Measurements from ENCODE around the gene NOXA1.
"Not testable (repeated sequence)": the region's sequence is repeated elsewhere in the genome, so short reads cannot be mapped to it uniquely, and the experiment has no call there.

NOXA1 gene

DNA sequence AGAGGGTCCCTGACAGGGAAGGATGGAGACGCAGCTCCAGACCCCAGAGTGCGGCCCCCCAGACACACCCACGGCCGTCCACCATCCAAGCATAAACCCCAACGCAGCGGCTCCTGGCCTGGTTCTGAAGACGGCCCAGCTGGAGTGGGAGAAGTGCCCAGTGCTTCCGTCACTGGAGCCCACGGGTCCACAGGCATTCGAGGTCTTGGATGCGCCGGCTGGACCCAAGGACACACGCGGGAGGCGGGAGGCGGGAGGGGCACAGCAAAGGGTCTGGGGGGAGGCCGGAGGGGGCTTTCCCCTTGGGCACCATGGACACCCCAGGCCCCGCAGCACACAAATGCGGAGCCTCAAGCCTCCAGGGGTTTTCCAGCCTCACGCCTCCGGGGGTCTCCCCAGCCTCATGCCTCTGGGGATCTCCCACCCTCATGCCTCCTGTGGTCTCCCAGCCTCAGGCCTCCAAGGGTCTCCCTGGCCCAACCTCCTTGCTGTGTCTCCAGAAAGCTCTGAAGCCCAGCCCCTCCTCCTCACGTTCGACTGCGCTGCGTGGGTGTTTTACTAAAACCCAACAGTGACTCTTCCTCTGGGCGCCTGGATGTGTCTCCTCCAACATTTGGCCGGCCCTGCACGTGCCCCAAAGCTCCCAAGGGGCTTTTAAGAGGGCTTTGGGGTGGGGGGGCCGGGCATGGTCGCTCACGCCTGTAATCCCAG, 15.4 kb upstream of the NOXA1 start:
- H3K14ac ChIP-seq (ENCODE audit: low read length): peak overlapping the region; percentile 97
- peak overlapping the region; percentile 17 for H4K8ac ChIP-seq (ENCODE audit: low read depth, low read length)
- H3K4me1 ChIP-seq (ENCODE audit: control insufficient read depth in 2 of 2, insufficient read depth in 1 of 2, low read depth in 1 of 2, low read length in 2 of 2): peaks cover 10 to 15% of the 10 kb centered on the region in 2 donors
- peak overlapping the region; percentile 65 for H3K4me2 ChIP-seq (ENCODE audit: insufficient read depth, low read length, poor library complexity, severe bottlenecking)
- peaks cover 0 to 5% (median 0%) of the 10 kb centered on the region in 3 experiments for H3K27me3 ChIP-seq (ENCODE audit: control insufficient read depth in 3 of 3, insufficient read depth in 3 of 3, low read depth in 1 of 3, low read length in 3 of 3)
- peak overlapping the region; percentile 58 for H2BK12ac ChIP-seq (ENCODE audit: low read length)
- peak overlapping the region; percentile 75 for H2BK5ac ChIP-seq (ENCODE audit: low read length)
- peak overlapping the region; percentile 65 for H3K23ac ChIP-seq (ENCODE audit: low read depth, low read length, poor library complexity)
- peak overlapping the region; percentile 96 for H2BK15ac ChIP-seq (ENCODE audit: low read length)
- no peak overlapping the region for H3K4me3 ChIP-seq (ENCODE audit: low read length in 2 of 2)
- peak overlapping the region; percentile 97 for H3K18ac ChIP-seq (ENCODE audit: low read length)
- H3K4ac ChIP-seq (ENCODE audit: low read length): no peak overlapping the region
- no peak overlapping the region for H3K9ac ChIP-seq (ENCODE audit: low read depth, low read length, poor library complexity)
- WGBS, 2 donors (ENCODE audit: extremely low coverage in 2 of 2, insufficient read length in 2 of 2, insufficient replicate concordance in 1 of 2): no CpG with 5 or more reads among the region's 31 CpGs
- H3K9me3 ChIP-seq (replicated peaks in 1 of 2; ENCODE audit: control insufficient read depth in 2 of 2, insufficient read depth in 1 of 2, low read depth in 1 of 2, low read length in 2 of 2): no peaks in the 10 kb centered on the region
- peak overlapping the region; percentile 90 for H2AFZ ChIP-seq (ENCODE audit: low read length)
- no peak for DNase-seq (ENCODE audit: low spot score)
- H2AK5ac ChIP-seq (ENCODE audit: low read depth, low read length): peak overlapping the region; percentile 99
- peak overlapping the region; percentile 85 for H4K91ac ChIP-seq (ENCODE audit: low read depth, low read length, poor library complexity)
- H2BK120ac ChIP-seq (ENCODE audit: low read depth, low read length): peak overlapping the region; percentile 61
- H3K79me1 ChIP-seq (ENCODE audit: low read depth, low read length): peaks cover 9% of the 10 kb centered on the region
- no peak overlapping the region for H3K27ac ChIP-seq (replicated peaks; ENCODE audit: low read length)
- no peaks in the 10 kb centered on the region for H3K36me3 ChIP-seq (replicated peaks in 1 of 2; ENCODE audit: control insufficient read depth in 2 of 2, insufficient read depth in 2 of 2, low read length in 2 of 2)

- no CpG with 5 or more reads among the region's 24 CpGs for WGBS, 2 donors (ENCODE audit: extremely low coverage in 2 of 2, insufficient read length in 2 of 2, insufficient replicate concordance in 1 of 2)
- no peak overlapping the region for H4K8ac ChIP-seq (ENCODE audit: low read depth, low read length)
- H3K9me3 ChIP-seq (replicated peaks in 1 of 2; ENCODE audit: control insufficient read depth in 2 of 2, insufficient read depth in 1 of 2, low read depth in 1 of 2, low read length in 2 of 2): no peaks in the 10 kb centered on the region
- peaks cover 9% of the 10 kb centered on the region for H3K79me1 ChIP-seq (ENCODE audit: low read depth, low read length)
- H3K4ac ChIP-seq (ENCODE audit: low read length): no peak overlapping the region
- no peaks in the 10 kb centered on the region for H3K36me3 ChIP-seq (replicated peaks in 1 of 2; ENCODE audit: control insufficient read depth in 2 of 2, insufficient read depth in 2 of 2, low read length in 2 of 2)
- H2BK12ac ChIP-seq (ENCODE audit: low read length): no peak overlapping the region
- H2BK120ac ChIP-seq (ENCODE audit: low read depth, low read length): no peak overlapping the region
- H3K27me3 ChIP-seq (ENCODE audit: control insufficient read depth in 3 of 3, insufficient read depth in 3 of 3, low read depth in 1 of 3, low read length in 3 of 3): peaks cover 0 to 3% (median 0%) of the 10 kb centered on the region in 3 experiments
- H2BK5ac ChIP-seq (ENCODE audit: low read length): peak overlapping the region; percentile 2
- no peak overlapping the region for H2BK15ac ChIP-seq (ENCODE audit: low read length)
- H2AFZ ChIP-seq (ENCODE audit: low read length): no peak overlapping the region
- H3K9ac ChIP-seq (ENCODE audit: low read depth, low read length, poor library complexity): no peak overlapping the region
- no peak overlapping the region for H3K14ac ChIP-seq (ENCODE audit: low read length)
- no peak overlapping the region for H3K18ac ChIP-seq (ENCODE audit: low read length)
- H3K23ac ChIP-seq (ENCODE audit: low read depth, low read length, poor library complexity): no peak overlapping the region
- H2AK5ac ChIP-seq (ENCODE audit: low read depth, low read length): peak overlapping the region; percentile 20
- no peak overlapping the region for H3K4me3 ChIP-seq (ENCODE audit: low read length in 2 of 2)
- no peak overlapping the region for H3K27ac ChIP-seq (replicated peaks; ENCODE audit: low read length)
- no peak overlapping the region for H4K91ac ChIP-seq (ENCODE audit: low read depth, low read length, poor library complexity)
- no peak overlapping the region for H3K4me2 ChIP-seq (ENCODE audit: insufficient read depth, low read length, poor library complexity, severe bottlenecking)
- no peak for DNase-seq (ENCODE audit: low spot score)
- peaks cover 10 to 15% of the 10 kb centered on the region in 2 donors for H3K4me1 ChIP-seq (ENCODE audit: control insufficient read depth in 2 of 2, insufficient read depth in 1 of 2, low read depth in 1 of 2, low read length in 2 of 2)
These were observed 14.4 kb upstream of the NOXA1 start for GRCh38 chr9:137408651-137409405.

- Histone ChIP-seq H2AK5ac (ENCODE audit: low read depth, low read length) (no peak overlapping the region), H3K14ac (ENCODE audit: low read length) (no peak overlapping the region), H3K4me1 (ENCODE audit: control insufficient read depth in 2 of 2, insufficient read depth in 1 of 2, low read depth in 1 of 2, low read length in 2 of 2) (peaks cover 10 to 15% of the 10 kb centered on the region in 2 donors), H3K27me3 (ENCODE audit: control insufficient read depth in 3 of 3, insufficient read depth in 3 of 3, low read depth in 1 of 3, low read length in 3 of 3) (peaks cover 0 to 3% (median 0%) of the 10 kb centered on the region in 3 experiments), H3K9me3 (replicated peaks in 1 of 2; ENCODE audit: control insufficient read depth in 2 of 2, insufficient read depth in 1 of 2, low read depth in 1 of 2, low read length in 2 of 2) (no peaks in the 10 kb centered on the region), H4K8ac (ENCODE audit: low read depth, low read length) (no peak overlapping the region), H3K9ac (ENCODE audit: low read depth, low read length, poor library complexity) (no peak overlapping the region), H3K4ac (ENCODE audit: low read length) (no peak overlapping the region), H3K4me2 (ENCODE audit: insufficient read depth, low read length, poor library complexity, severe bottlenecking) (no peak overlapping the region), H3K18ac (ENCODE audit: low read length) (no peak overlapping the region), H3K23ac (ENCODE audit: low read depth, low read length, poor library complexity) (no peak overlapping the region), H3K36me3 (replicated peaks in 1 of 2; ENCODE audit: control insufficient read depth in 2 of 2, insufficient read depth in 2 of 2, low read length in 2 of 2) (no peaks in the 10 kb centered on the region), H3K79me1 (ENCODE audit: low read depth, low read length) (peaks cover 9% of the 10 kb centered on the region), H2BK120ac (ENCODE audit: low read depth, low read length) (no peak overlapping the region), H3K4me3 (ENCODE audit: low read length in 2 of 2) (no peak overlapping the region), H2AFZ (ENCODE audit: low read length) (no peak overlapping the region), H4K91ac (ENCODE audit: low read depth, low read length, poor library complexity) (no peak overlapping the region), H2BK12ac (ENCODE audit: low read length) (no peak overlapping the region), H2BK5ac (ENCODE audit: low read length) (peak overlapping the region; percentile 39), H3K27ac (replicated peaks; ENCODE audit: low read length) (no peak overlapping the region), H2BK15ac (ENCODE audit: low read length) (no peak overlapping the region)
- no CpG with 5 or more reads among the region's 11 CpGs for WGBS, 2 donors (ENCODE audit: extremely low coverage in 2 of 2, insufficient read length in 2 of 2, insufficient replicate concordance in 1 of 2)
- no peak for DNase-seq (ENCODE audit: low spot score)
These were observed 13.7 kb upstream of the NOXA1 start for GRCh38 chr9:137409515-137409914.

DNA sequence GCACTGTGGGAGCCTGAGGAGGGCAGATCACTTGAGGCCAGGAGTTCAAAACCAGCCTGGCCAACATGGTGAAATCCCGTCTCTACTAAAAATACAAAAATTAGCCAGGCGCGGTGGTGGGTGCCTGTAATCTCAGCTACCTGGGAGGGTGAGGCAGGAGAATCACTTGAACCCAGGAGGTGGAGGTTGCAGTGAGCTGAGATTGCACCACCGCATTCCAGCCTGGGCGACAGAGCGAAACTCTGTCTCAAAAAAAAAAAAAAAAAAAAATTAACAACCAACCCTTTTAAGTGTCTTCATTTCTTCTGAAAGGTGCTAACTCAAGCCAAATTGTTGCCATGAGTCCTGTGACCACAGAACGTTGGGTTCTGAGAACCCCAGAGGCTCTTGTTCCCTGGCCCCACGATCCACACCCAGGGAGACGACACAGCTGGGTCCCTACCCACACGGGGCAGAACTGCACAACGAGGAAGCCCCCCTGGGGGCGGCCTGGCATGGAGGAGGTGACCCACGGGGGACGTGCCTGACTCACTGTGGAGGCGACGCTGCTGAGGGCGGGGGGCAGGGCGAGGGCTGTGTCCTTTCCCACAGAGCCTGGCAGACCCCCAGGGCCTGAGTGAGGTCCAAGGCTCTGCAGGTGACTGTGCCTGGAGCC, 12.8 kb upstream of the NOXA1 start:
- not testable (repeated sequence) for H3K9me3 ChIP-seq (replicated peaks in 1 of 2; ENCODE audit: control insufficient read depth in 2 of 2, insufficient read depth in 1 of 2, low read depth in 1 of 2, low read length in 2 of 2); DNase-seq (ENCODE audit: low spot score); H2BK5ac ChIP-seq (ENCODE audit: low read length); H2AFZ ChIP-seq (ENCODE audit: low read length); H3K79me1 ChIP-seq (ENCODE audit: low read depth, low read length); H3K4ac ChIP-seq (ENCODE audit: low read length); H3K18ac ChIP-seq (ENCODE audit: low read length); H2BK12ac ChIP-seq (ENCODE audit: low read length); H3K4me3 ChIP-seq (ENCODE audit: low read length in 2 of 2); H3K23ac ChIP-seq (ENCODE audit: low read depth, low read length, poor library complexity); H3K27ac ChIP-seq (replicated peaks; ENCODE audit: low read length); H4K8ac ChIP-seq (ENCODE audit: low read depth, low read length); H2BK120ac ChIP-seq (ENCODE audit: low read depth, low read length); H3K9ac ChIP-seq (ENCODE audit: low read depth, low read length, poor library complexity); H4K91ac ChIP-seq (ENCODE audit: low read depth, low read length, poor library complexity); H3K36me3 ChIP-seq (replicated peaks in 1 of 2; ENCODE audit: control insufficient read depth in 2 of 2, insufficient read depth in 2 of 2, low read length in 2 of 2); H2AK5ac ChIP-seq (ENCODE audit: low read depth, low read length); H3K4me2 ChIP-seq (ENCODE audit: insufficient read depth, low read length, poor library complexity, severe bottlenecking); H3K27me3 ChIP-seq (ENCODE audit: control insufficient read depth in 3 of 3, insufficient read depth in 3 of 3, low read depth in 1 of 3, low read length in 3 of 3)
- Histone ChIP-seq H3K14ac (ENCODE audit: low read length) (peak overlapping the region; percentile 21), H3K4me1 (ENCODE audit: control insufficient read depth in 2 of 2, insufficient read depth in 1 of 2, low read depth in 1 of 2, low read length in 2 of 2) (peaks cover 10 to 15% of the 10 kb centered on the region in 2 donors), H2BK15ac (ENCODE audit: low read length) (peak overlapping the region; percentile 81)
- WGBS, 2 donors (ENCODE audit: extremely low coverage in 2 of 2, insufficient read length in 2 of 2, insufficient replicate concordance in 1 of 2): no CpG with 5 or more reads among the region's 18 CpGs
